Measurements from ENCODE around the gene ZNF33A.
"Not testable (repeated sequence)": the region's sequence is repeated elsewhere in the genome, so short reads cannot be mapped to it uniquely, and the experiment has no call there.

The ZNF33A gene

DNA sequence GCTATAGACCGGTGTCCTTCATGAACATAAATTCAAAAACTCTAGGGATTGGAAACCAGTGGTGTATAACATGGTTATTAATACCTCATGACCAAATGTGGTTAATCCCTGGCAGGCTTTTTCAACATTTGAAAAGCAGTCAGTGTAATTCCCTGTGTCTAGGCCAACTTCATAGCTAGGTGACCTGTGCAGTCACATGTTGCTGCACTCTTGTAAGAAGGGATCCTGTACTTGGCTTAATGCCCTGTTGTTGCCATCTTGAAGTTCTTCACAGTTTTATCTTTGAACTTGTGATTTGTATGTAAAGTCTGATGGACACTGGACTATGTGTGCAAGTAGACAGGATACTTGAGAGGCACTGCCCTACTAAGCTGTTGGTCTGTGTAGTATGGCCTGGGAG lies 39.7 kb downstream of the ZNF33A start:
- Histone ChIP-seq H3K4me1 (ENCODE audit: control insufficient read depth in 2 of 2, insufficient read depth in 1 of 2, low read depth in 1 of 2, low read length in 2 of 2) (no peaks in the 10 kb centered on the region), H3K27me3 (ENCODE audit: control insufficient read depth in 3 of 3, insufficient read depth in 3 of 3, low read depth in 1 of 3, low read length in 3 of 3) (no peaks in the 10 kb centered on the region), H3K14ac (ENCODE audit: low read length) (no peak overlapping the region), H2BK12ac (ENCODE audit: low read length) (no peak overlapping the region), H3K4me2 (ENCODE audit: insufficient read depth, low read length, poor library complexity, severe bottlenecking) (no peak overlapping the region), H3K23ac (ENCODE audit: low read depth, low read length, poor library complexity) (no peak overlapping the region), H2AK5ac (ENCODE audit: low read depth, low read length) (no peak overlapping the region), H3K27ac (replicated peaks; ENCODE audit: low read length) (no peak overlapping the region), H3K18ac (ENCODE audit: low read length) (no peak overlapping the region), H2BK120ac (ENCODE audit: low read depth, low read length) (no peak overlapping the region), H2BK5ac (ENCODE audit: low read length) (no peak overlapping the region), H4K91ac (ENCODE audit: low read depth, low read length, poor library complexity) (no peak overlapping the region), H3K36me3 (replicated peaks in 1 of 2; ENCODE audit: control insufficient read depth in 2 of 2, insufficient read depth in 2 of 2, low read length in 2 of 2) (peaks cover 12 to 30% of the 10 kb centered on the region in 2 donors), H3K9ac (ENCODE audit: low read depth, low read length, poor library complexity) (no peak overlapping the region), H3K79me1 (ENCODE audit: low read depth, low read length) (no peaks in the 10 kb centered on the region), H4K8ac (ENCODE audit: low read depth, low read length) (no peak overlapping the region), H3K9me3 (replicated peaks in 1 of 2; ENCODE audit: control insufficient read depth in 2 of 2, insufficient read depth in 1 of 2, low read depth in 1 of 2, low read length in 2 of 2) (peaks cover 10 to 25% of the 10 kb centered on the region in 2 donors), H2AFZ (ENCODE audit: low read length) (no peak overlapping the region), H3K4ac (ENCODE audit: low read length) (no peak overlapping the region), H2BK15ac (ENCODE audit: low read length) (no peak overlapping the region), H3K4me3 (ENCODE audit: low read length in 2 of 2) (no peak overlapping the region)
- WGBS, 2 donors (ENCODE audit: extremely low coverage in 2 of 2, insufficient read length in 2 of 2, insufficient replicate concordance in 1 of 2): no CpG with 5 or more reads among the region's 1 CpG
- DNase-seq (ENCODE audit: low spot score): no peak

- Histone ChIP-seq H3K9me3 (replicated peaks in 1 of 2; ENCODE audit: control insufficient read depth in 2 of 2, insufficient read depth in 1 of 2, low read depth in 1 of 2, low read length in 2 of 2) (peaks cover 19 to 46% of the 10 kb centered on the region in 2 donors), H4K8ac (ENCODE audit: low read depth, low read length) (no peak overlapping the region)
Measured at GRCh38 chr10:38054361-38054797, 43.9 kb downstream of the ZNF33A start.

DNA sequence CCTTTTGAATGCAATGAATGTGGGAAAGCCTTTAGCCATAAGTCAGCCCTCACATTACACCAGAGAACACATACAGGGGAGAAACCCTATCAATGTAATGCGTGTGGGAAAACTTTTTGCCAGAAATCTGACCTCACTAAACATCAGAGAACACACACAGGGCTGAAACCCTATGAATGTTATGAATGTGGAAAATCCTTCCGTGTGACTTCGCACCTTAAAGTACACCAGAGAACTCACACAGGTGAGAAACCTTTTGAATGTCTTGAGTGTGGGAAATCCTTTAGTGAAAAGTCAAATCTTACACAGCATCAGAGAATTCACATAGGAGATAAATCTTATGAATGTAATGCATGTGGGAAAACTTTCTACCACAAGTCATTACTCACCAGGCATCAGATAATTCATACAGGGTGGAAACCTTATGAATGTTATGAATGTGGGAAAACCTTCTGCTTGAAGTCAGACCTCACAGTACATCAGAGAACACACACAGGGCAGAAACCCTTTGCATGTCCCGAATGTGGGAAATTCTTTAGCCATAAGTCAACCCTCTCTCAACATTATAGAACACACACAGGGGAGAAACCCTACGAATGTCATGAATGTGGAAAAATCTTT lies 44.9 kb downstream of the ZNF33A start:
- H2AFZ ChIP-seq (ENCODE audit: low read length); H3K4ac ChIP-seq (ENCODE audit: low read length); H3K27me3 ChIP-seq (ENCODE audit: control insufficient read depth in 3 of 3, insufficient read depth in 3 of 3, low read depth in 1 of 3, low read length in 3 of 3); H2BK15ac ChIP-seq (ENCODE audit: low read length); H3K4me2 ChIP-seq (ENCODE audit: insufficient read depth, low read length, poor library complexity, severe bottlenecking); DNase-seq (ENCODE audit: low spot score); H3K4me1 ChIP-seq (ENCODE audit: control insufficient read depth in 2 of 2, insufficient read depth in 1 of 2, low read depth in 1 of 2, low read length in 2 of 2); H2AK5ac ChIP-seq (ENCODE audit: low read depth, low read length); H3K79me1 ChIP-seq (ENCODE audit: low read depth, low read length); H3K18ac ChIP-seq (ENCODE audit: low read length); H4K8ac ChIP-seq (ENCODE audit: low read depth, low read length); H3K23ac ChIP-seq (ENCODE audit: low read depth, low read length, poor library complexity); H2BK5ac ChIP-seq (ENCODE audit: low read length); H3K4me3 ChIP-seq (ENCODE audit: low read length in 2 of 2); H3K14ac ChIP-seq (ENCODE audit: low read length); H2BK12ac ChIP-seq (ENCODE audit: low read length); H3K9ac ChIP-seq (ENCODE audit: low read depth, low read length, poor library complexity); H4K91ac ChIP-seq (ENCODE audit: low read depth, low read length, poor library complexity); H3K27ac ChIP-seq (replicated peaks; ENCODE audit: low read length); H2BK120ac ChIP-seq (ENCODE audit: low read depth, low read length): not testable (repeated sequence)
- no CpG with 5 or more reads among the region's 5 CpGs for WGBS, 2 donors (ENCODE audit: extremely low coverage in 2 of 2, insufficient read length in 2 of 2, insufficient replicate concordance in 1 of 2)
- Histone ChIP-seq H3K36me3 (replicated peaks in 1 of 2; ENCODE audit: control insufficient read depth in 2 of 2, insufficient read depth in 2 of 2, low read length in 2 of 2) (peaks cover 28 to 54% of the 10 kb centered on the region in 2 donors), H3K9me3 (replicated peaks in 1 of 2; ENCODE audit: control insufficient read depth in 2 of 2, insufficient read depth in 1 of 2, low read depth in 1 of 2, low read length in 2 of 2) (peaks cover 17 to 46% of the 10 kb centered on the region in 2 donors)

More at GRCh38 chr10:38054361-38054797, 43.9 kb downstream of the ZNF33A start:
- H3K4me3 ChIP-seq (ENCODE audit: low read length in 2 of 2): no peak overlapping the region
- no peaks in the 10 kb centered on the region for H3K27me3 ChIP-seq (ENCODE audit: control insufficient read depth in 3 of 3, insufficient read depth in 3 of 3, low read depth in 1 of 3, low read length in 3 of 3)
- no peak overlapping the region for H2BK5ac ChIP-seq (ENCODE audit: low read length)
- H3K14ac ChIP-seq (ENCODE audit: low read length): no peak overlapping the region
- H3K4ac ChIP-seq (ENCODE audit: low read length): no peak overlapping the region
- H3K9ac ChIP-seq (ENCODE audit: low read depth, low read length, poor library complexity): no peak overlapping the region
- no peak overlapping the region for H2BK12ac ChIP-seq (ENCODE audit: low read length)
- H3K36me3 ChIP-seq (replicated peaks in 1 of 2; ENCODE audit: control insufficient read depth in 2 of 2, insufficient read depth in 2 of 2, low read length in 2 of 2): peaks cover 26 to 51% of the 10 kb centered on the region in 2 donors
- H4K91ac ChIP-seq (ENCODE audit: low read depth, low read length, poor library complexity): no peak overlapping the region
- no peak overlapping the region for H2AFZ ChIP-seq (ENCODE audit: low read length)
- H3K18ac ChIP-seq (ENCODE audit: low read length): no peak overlapping the region
- no peak overlapping the region for H2BK15ac ChIP-seq (ENCODE audit: low read length)
- H3K23ac ChIP-seq (ENCODE audit: low read depth, low read length, poor library complexity): no peak overlapping the region
- DNase-seq (ENCODE audit: low spot score): no peak
- no peak overlapping the region for H2AK5ac ChIP-seq (ENCODE audit: low read depth, low read length)
- no peak overlapping the region for H3K27ac ChIP-seq (replicated peaks; ENCODE audit: low read length)
- no peaks in the 10 kb centered on the region for H3K4me1 ChIP-seq (ENCODE audit: control insufficient read depth in 2 of 2, insufficient read depth in 1 of 2, low read depth in 1 of 2, low read length in 2 of 2)
- no peaks in the 10 kb centered on the region for H3K79me1 ChIP-seq (ENCODE audit: low read depth, low read length)
- H2BK120ac ChIP-seq (ENCODE audit: low read depth, low read length): no peak overlapping the region
- H3K4me2 ChIP-seq (ENCODE audit: insufficient read depth, low read length, poor library complexity, severe bottlenecking): no peak overlapping the region

DNA sequence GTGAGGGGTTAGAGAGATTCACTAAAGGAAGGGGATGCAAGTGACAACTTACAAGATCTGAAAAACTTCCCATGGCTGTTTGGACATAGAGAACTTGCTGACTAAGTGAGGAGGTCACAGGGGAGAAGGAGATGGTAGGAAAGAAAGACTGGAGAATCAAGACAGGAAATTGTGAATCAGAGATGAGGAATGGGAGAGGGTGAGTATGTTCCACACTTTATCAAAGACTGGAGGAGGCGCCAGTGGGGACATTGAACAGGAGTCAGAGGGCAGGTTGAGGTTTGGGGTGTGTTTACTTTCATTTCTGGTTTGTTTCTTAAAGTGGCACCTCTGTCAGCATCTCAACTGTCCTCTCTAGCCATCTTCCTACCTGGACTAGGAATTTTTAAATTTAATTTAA lies 59.2 kb downstream of the ZNF33A start:
- H3K4me2 ChIP-seq (ENCODE audit: insufficient read depth, low read length, poor library complexity, severe bottlenecking); H4K91ac ChIP-seq (ENCODE audit: low read depth, low read length, poor library complexity); H2AFZ ChIP-seq (ENCODE audit: low read length); H3K27ac ChIP-seq (replicated peaks; ENCODE audit: low read length); DNase-seq (ENCODE audit: low spot score); H2AK5ac ChIP-seq (ENCODE audit: low read depth, low read length); H3K4me3 ChIP-seq (ENCODE audit: low read length in 2 of 2); H3K36me3 ChIP-seq (replicated peaks in 1 of 2; ENCODE audit: control insufficient read depth in 2 of 2, insufficient read depth in 2 of 2, low read length in 2 of 2); H3K27me3 ChIP-seq (ENCODE audit: control insufficient read depth in 3 of 3, insufficient read depth in 3 of 3, low read depth in 1 of 3, low read length in 3 of 3); H3K14ac ChIP-seq (ENCODE audit: low read length); H2BK12ac ChIP-seq (ENCODE audit: low read length); H2BK120ac ChIP-seq (ENCODE audit: low read depth, low read length); H3K9ac ChIP-seq (ENCODE audit: low read depth, low read length, poor library complexity); H3K4ac ChIP-seq (ENCODE audit: low read length); H3K79me1 ChIP-seq (ENCODE audit: low read depth, low read length); H3K18ac ChIP-seq (ENCODE audit: low read length); H2BK5ac ChIP-seq (ENCODE audit: low read length); H2BK15ac ChIP-seq (ENCODE audit: low read length); H3K9me3 ChIP-seq (replicated peaks in 1 of 2; ENCODE audit: control insufficient read depth in 2 of 2, insufficient read depth in 1 of 2, low read depth in 1 of 2, low read length in 2 of 2); H3K4me1 ChIP-seq (ENCODE audit: control insufficient read depth in 2 of 2, insufficient read depth in 1 of 2, low read depth in 1 of 2, low read length in 2 of 2); H4K8ac ChIP-seq (ENCODE audit: low read depth, low read length); H3K23ac ChIP-seq (ENCODE audit: low read depth, low read length, poor library complexity): not testable (repeated sequence)
- no CpG with 5 or more reads among the region's 1 CpG for WGBS, 2 donors (ENCODE audit: extremely low coverage in 2 of 2, insufficient read length in 2 of 2, insufficient replicate concordance in 1 of 2)
